OCI-M1 (cell line): ENCODE measurements around the gene ZNF839.
A peak's percentile ranks its signal among the peaks of the same experiment; 100 is the strongest.
"Not testable (repeated sequence)": the region's sequence is repeated elsewhere in the genome, so short reads cannot be mapped to it uniquely, and the experiment has no call there.

Experiments used
- DNase-seq: peaks from one replicate; lab custom pipeline; 2025; lab: John Stamatoyannopoulos, UW

The ZNF839 gene

GRCh38 chr14:102342238-102342637 lies 22.7 kb downstream of the ZNF839 start:
- no peak for DNase-seq

- DNase-seq = no peak
Measured at GRCh38 chr14:102344084-102344483, 24.5 kb downstream of the ZNF839 start.

DNA sequence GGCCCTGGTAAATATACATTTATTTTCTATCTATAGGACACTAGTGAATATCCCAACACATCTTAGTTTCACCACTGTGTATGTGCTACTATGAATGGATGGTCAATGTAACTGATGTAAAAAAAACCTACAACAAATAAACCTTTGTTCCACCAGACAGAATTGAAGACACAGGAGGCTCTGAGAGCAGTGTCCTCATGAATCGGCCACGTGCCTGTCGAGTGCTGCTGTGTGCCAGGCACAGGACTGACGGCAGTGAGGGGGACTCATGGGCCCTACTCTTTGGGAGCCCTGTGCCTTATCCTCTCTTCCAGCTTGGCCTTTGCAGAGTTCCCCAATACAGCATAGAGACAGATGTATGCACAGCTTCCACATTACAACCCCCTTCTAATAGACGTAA lies 24.9 kb downstream of the ZNF839 start:
- no peak for DNase-seq

- DNase-seq = no peak
Measured at GRCh38 chr14:102345232-102345631, 25.7 kb downstream of the ZNF839 start.

GRCh38 chr14:102346645-102347044 lies 27.1 kb downstream of the ZNF839 start:
- no peak for DNase-seq

DNA sequence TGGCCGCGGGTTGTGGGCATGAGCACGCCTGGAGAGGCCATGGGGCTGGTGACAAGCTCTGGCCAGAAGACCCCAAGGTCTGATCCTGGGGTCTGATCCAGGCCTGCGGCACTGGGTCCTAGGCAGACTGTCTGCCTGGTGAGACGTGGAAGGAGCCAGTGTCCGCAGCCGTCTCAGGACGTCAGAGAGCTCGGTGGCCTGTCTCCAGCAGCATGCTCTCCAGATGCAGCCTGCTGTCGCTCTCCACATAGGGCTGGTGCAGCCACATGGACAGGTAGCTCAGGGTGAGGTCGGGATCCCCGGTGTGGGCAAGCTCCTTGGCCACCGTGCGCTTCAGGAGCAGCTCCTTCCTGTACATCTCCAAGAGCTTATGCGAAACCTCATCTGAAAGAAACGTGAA lies 28.8 kb downstream of the ZNF839 start:
- no peak for DNase-seq

GRCh38 chr14:102351023-102351422 lies 31.5 kb downstream of the ZNF839 start:
- DNase-seq = no peak

- DNase-seq = not testable (repeated sequence)
Measured at GRCh38 chr14:102351593-102351992, 32.0 kb downstream of the ZNF839 start.

DNA sequence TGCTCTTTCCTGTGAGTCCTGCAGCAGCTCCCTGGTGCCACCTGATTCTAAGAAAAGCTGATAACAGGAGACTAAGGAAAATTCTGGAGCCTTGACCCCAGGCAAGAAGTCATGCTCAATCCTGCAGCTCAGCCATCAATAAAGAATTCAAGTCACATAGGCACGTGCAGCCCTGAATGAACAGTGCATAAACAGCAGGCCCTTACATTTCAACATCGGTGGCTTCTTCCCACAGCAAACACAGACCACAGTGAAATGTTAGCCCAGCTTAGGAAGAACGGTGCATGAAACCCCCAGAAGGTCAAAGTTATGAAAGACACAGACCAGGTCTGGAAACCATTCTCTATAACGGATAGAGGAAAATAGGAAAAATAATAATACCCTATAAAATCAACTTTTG lies 32.7 kb downstream of the ZNF839 start:
- no peak for DNase-seq

GRCh38 chr14:102353126-102353619 lies 33.6 kb downstream of the ZNF839 start:
- no peak for DNase-seq

GRCh38 chr14:102356280-102356679 lies 36.7 kb downstream of the ZNF839 start:
- DNase-seq = no peak

- DNase-seq = no peak
Measured at GRCh38 chr14:102359341-102359740, 39.8 kb downstream of the ZNF839 start.

GRCh38 chr14:102360388-102360787 lies 40.8 kb downstream of the ZNF839 start:
- DNase-seq = no peak

DNA sequence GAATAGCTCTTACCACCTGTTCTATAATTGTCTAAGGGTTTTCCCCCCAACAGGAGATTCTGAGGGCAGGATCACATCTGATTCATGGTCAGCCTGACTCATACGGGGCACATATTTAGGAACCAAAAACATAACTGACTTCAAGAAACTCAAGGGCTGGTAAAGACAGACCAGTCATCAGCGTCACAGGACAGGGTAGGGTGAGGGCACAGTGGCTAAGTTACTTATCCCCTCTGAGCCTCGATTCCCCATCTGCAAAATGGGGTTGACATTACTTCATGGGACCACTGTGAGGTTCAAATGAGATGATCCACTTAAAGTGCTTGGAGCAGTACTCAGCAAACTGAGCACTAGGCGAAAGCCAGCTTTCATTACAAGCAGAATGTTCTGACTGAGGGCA lies 42.5 kb downstream of the ZNF839 start:
- no peak for DNase-seq

DNA sequence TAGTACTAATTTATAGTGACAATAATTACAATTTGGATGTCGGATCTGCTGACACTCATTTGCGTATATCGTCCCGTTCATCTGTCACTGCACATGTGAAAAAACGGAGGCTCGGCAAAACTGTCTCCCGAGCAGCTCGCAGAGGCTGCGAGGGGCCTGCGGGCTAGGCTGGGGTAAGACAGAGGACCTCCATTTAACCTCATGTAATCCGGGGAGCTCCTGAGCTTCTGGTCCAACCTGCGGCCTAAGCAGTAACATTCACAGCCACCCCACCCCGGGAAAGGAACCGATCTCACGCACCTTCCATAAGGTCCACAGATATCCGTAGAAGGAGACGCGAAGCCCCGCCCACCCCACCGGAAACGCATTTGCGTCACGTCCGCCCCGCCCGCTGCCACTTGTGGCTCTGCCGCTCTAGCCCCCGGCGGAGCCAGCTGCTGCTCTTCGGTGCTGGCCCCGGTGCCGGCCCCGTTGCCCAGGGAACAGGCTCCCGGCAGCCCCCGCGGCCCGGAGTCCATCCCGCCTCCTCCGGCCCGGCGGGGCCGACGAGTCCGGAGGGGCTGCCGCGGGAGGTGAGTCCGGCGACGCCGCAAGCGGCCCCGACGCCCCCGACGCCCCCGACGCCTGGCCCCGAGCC lies 43.1 kb downstream of the ZNF839 start, which contains the start of the genes CINP and TECPR2:
Gene CINP (minus strand): TSS at position 346 of the 637 bp plus-strand sequence. CDS start 39 bp downstream, at position 307.
Gene TECPR2 (plus strand): TSS at position 397 of the 637 bp plus-strand sequence. CDS start 13,781 bp downstream, outside the sequence.
- peak; percentile 94 for DNase-seq

- no peak for DNase-seq
Measured at GRCh38 chr14:102363182-102363943, 43.8 kb downstream of the ZNF839 start.

GRCh38 chr14:102370305-102370809 lies 50.8 kb downstream of the ZNF839 start:
- DNase-seq = peak; percentile 66

DNA sequence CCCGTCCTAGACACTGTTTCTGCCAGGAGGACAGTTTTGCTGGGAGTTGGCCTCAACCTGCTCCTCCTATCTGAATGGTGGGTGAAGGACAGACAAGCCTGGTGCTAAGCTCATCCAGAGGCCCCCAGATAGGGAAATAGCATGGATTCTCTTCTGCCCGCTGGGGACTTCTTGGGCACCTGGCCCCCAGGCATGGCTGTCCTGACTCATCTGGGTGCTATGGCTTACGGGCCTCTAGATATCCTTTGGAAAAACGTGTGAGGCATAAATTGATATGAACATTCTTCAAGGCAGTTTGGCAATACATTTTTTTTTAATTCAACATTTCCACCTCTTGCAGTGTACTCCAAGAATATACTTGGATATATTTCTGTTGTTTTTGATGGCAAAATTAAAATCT lies 51.8 kb downstream of the ZNF839 start:
- DNase-seq = no peak

DNA sequence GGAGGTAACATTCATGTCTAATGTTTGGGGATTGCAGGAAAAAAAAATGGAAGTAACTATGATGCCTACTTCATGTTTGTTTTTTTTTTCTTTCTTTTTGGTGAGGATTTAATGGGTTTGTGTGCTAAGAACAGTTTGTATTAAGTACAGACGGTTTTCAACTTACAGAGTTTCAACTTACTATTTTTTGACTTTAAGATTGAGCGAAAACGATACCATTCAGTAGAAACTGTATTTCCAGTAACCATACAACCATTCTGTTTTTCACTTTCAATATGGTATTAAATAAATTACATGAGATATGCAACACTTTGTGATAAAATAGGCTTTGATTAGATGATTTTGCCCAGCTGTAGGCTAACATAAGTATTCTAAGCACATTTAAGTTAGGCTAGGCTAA lies 53.6 kb downstream of the ZNF839 start:
- DNase-seq = no peak

DNA sequence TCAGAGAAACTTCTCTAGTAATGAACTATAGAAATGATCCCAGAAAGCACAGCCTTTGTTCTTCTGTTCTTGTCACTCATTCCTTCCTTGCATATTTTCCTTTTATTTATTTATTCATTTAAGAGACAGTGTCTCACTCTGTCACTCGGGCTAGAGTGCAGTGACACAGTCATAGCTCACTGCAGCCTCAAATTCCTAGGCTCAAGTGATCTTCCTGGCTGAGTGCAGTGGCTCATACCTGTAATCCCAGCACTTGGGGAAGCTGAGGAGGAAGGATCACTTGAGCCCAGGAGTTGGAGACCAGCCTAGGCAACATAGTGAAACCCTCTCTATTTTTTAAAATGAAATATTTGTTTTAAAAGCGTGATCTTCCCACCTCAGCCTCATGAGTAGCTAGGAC lies 54.7 kb downstream of the ZNF839 start:
- no peak for DNase-seq

DNA sequence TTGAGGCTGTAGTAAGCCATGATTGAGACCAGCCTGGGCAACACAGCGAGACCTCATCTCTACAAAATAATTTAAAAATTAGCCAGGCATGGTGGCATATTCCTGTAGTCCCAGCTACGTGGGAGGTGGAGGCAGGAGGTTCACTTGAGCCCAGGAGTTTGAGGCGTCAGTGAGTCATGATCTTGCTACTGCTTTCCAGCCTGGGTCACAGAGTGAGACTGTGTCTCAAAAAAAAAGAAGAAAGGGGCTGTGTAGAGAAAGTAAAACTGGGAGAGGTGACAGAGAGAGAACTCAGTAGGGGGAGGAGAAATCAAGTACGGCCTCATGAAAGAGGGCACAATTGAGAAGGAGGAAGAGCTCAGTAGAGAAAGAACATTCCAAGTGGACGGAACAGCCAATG lies 55.6 kb downstream of the ZNF839 start:
- no peak for DNase-seq

DNA sequence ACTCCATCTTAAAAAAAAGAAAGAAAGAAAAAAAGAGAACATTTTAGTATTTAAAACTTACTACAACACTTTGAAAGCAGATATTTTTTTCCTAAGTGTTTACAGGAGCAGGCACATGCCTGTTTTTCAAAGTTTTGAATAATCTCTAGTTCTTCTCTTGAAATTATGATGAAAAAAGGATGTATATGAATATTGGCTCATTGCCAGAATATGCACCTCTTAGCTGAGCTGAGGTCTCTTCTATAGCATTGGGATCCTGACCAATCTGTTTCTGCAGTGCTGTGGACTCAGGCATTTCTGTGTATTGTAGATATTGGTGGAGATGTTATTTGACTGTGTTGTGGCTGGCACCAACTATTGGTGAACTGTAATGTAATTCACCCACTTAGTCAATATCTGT lies 58.1 kb downstream of the ZNF839 start:
- DNase-seq = no peak

DNA sequence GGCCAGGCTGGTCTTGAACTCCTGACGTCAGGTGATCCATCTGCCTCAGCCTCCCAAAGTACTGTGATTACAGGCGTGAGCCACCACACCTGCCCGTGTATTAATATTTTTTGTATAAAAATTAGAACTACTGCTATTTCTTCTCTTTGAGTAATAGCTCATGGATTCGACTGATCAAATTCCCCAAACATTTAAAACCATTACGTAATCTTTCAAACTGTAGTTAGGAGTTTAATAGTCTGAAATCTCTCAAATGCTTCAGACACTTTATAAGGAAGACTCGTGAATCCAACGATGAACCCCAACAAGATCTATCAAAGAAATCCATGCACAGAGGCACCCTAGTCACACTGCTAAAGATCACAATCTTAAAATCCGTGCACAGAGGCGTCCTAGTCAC lies 59.3 kb downstream of the ZNF839 start:
- DNase-seq = no peak
